ENCODE measurements around the gene SEC31B. TPM values are rescaled to one million over a fixed set of nuclear protein-coding genes. Genes with fewer than 3 reads are reported as not detected.

SEC31B gene
- total RNA-seq, 1 donor from 2014 or later, result 1.6 TPM

GRCh38 chr10:100509241-100509840, 10.3 kb downstream of the SEC31B start:
- peaks cover 1% of the 10 kb centered on the region for H3K36me3 ChIP-seq (ENCODE audit: control insufficient read depth, insufficient read depth, low read length)
- no peak for FAIRE-seq
- H3K27me3 ChIP-seq (ENCODE audit: control insufficient read depth, insufficient read depth, low read length), result no peaks in the 10 kb centered on the region
- no peak for DNase-seq (ENCODE audit: low read depth)
- TF ChIP-seq CTCF (IDR thresholded peaks at IDR 0.05; ENCODE audit: insufficient read depth, low read length, severe bottlenecking), result no peak
- no peak overlapping the region for H3K4me3 ChIP-seq (ENCODE audit: low read depth, low read length)

GRCh38 chr10:100508691-100509150, 10.9 kb downstream of the SEC31B start:
- no peak overlapping the region for H3K4me3 ChIP-seq (ENCODE audit: low read depth, low read length)
- no peaks in the 10 kb centered on the region for H3K27me3 ChIP-seq (ENCODE audit: control insufficient read depth, insufficient read depth, low read length)
- FAIRE-seq (no peak), DNase-seq (ENCODE audit: low read depth) (peak; percentile 67)
- peaks cover 1% of the 10 kb centered on the region for H3K36me3 ChIP-seq (ENCODE audit: control insufficient read depth, insufficient read depth, low read length)
- peak; percentile 60 for TF ChIP-seq CTCF (IDR thresholded peaks at IDR 0.05; ENCODE audit: insufficient read depth, low read length, severe bottlenecking)

GRCh38 chr10:100508266-100508665, 11.4 kb downstream of the SEC31B start:
- no peaks in the 10 kb centered on the region for H3K27me3 ChIP-seq (ENCODE audit: control insufficient read depth, insufficient read depth, low read length)
- no peak overlapping the region for H3K4me3 ChIP-seq (ENCODE audit: low read depth, low read length)
- FAIRE-seq (no peak), DNase-seq (ENCODE audit: low read depth) (no peak)
- peaks cover 1% of the 10 kb centered on the region for H3K36me3 ChIP-seq (ENCODE audit: control insufficient read depth, insufficient read depth, low read length)
- no peak for TF ChIP-seq CTCF (IDR thresholded peaks at IDR 0.05; ENCODE audit: insufficient read depth, low read length, severe bottlenecking)

GRCh38 chr10:100507357-100507732, 12.3 kb downstream of the SEC31B start:
- Histone ChIP-seq H3K27me3 (ENCODE audit: control insufficient read depth, insufficient read depth, low read length) (no peaks in the 10 kb centered on the region), H3K36me3 (ENCODE audit: control insufficient read depth, insufficient read depth, low read length) (peaks cover 1% of the 10 kb centered on the region), H3K4me3 (ENCODE audit: low read depth, low read length) (no peak overlapping the region)
- FAIRE-seq, result peak; percentile 87
- TF ChIP-seq CTCF (IDR thresholded peaks at IDR 0.05; ENCODE audit: insufficient read depth, low read length, severe bottlenecking), result no peak
- DNase-seq (ENCODE audit: low read depth), result no peak

- DNase-seq (ENCODE audit: low read depth) (peak; percentile 85), FAIRE-seq (no peak)
- no peak for TF ChIP-seq CTCF (IDR thresholded peaks at IDR 0.05; ENCODE audit: insufficient read depth, low read length, severe bottlenecking)
- no peak overlapping the region for H3K4me3 ChIP-seq (ENCODE audit: low read depth, low read length)
- no peaks in the 10 kb centered on the region for H3K27me3 ChIP-seq (ENCODE audit: control insufficient read depth, insufficient read depth, low read length)
- peaks cover 1% of the 10 kb centered on the region for H3K36me3 ChIP-seq (ENCODE audit: control insufficient read depth, insufficient read depth, low read length)
These were observed 12.9 kb downstream of the SEC31B start for GRCh38 chr10:100506596-100507356.
